AG04449 (cell line): ENCODE results near the gene PLCB1.

Experiments
- CTCF ChIA-PET: fragments of 350-600 bp; formaldehyde crosslinking; extraction: SDS; loops from one replicate; lab custom pipeline; 2021; ENCODE audit warnings: antibody characterized with exemption; lab: Yijun Ruan, JAX
- POLR2A ChIA-PET: fragments of 400-600, 350-600 bp; formaldehyde crosslinking; extraction: SDS; loops from one replicate; lab custom pipeline; 2020; ENCODE audit warnings: antibody characterized with exemption, inconsistent platforms; lab: Yijun Ruan, JAX
- DNase-seq: peaks from one replicate; pipeline ENCODE4 v3.0.0-alpha.2; 2010; ENCODE audit warnings: low read depth, low spot score
- H3K4me3 ChIP-seq: 2 replicates; pipeline ENCODE4 v1.5.1; 2011; ENCODE audit warnings: low read depth, mild to moderate bottlenecking, control low read depth, low read length
- CTCF ChIP-seq: IDR thresholded peaks from one replicate; pipeline ENCODE4 v1.5.1; 2011; ENCODE audit warnings: mild to moderate bottlenecking, moderate library complexity, low read length, control low read depth, inconsistent platforms; ENCODE audit not compliant: insufficient read depth; ENCODE audit errors: missing control alignments

Gene PLCB1

GRCh38 chr20:8187740-8188139 lies 55.7 kb downstream of the PLCB1 start:
- TF ChIP-seq CTCF, result no peak
- ChIA-PET CTCF (no interaction called here), POLR2A (no interaction called here)
- H3K4me3 ChIP-seq, result no peak overlapping the region
- DNase-seq, result no peak

- TF ChIP-seq CTCF, result no peak
Measured at GRCh38 chr20:8190043-8190880, 58.2 kb downstream of the PLCB1 start.

GRCh38 chr20:8194721-8195120 lies 62.7 kb downstream of the PLCB1 start:
- TF ChIP-seq CTCF, result no peak
- peak; percentile 34 for DNase-seq
- ChIA-PET CTCF (no interaction called here), POLR2A (no interaction called here)
- no peak overlapping the region for H3K4me3 ChIP-seq

More at GRCh38 chr20:8190043-8190880, 58.2 kb downstream of the PLCB1 start:
- ChIA-PET CTCF (no interaction called here), POLR2A (no interaction called here)
- H3K4me3 ChIP-seq, result no peak overlapping the region
- no peak for DNase-seq

GRCh38 chr20:8196096-8196495 lies 64.0 kb downstream of the PLCB1 start:
- CTCF ChIA-PET, result interaction anchor here (0.7 kb wide), 1 partner anchor 11 kb away, joined by 3 read pairs; no protein-coding TSS in a partner anchor
- no peak for TF ChIP-seq CTCF
- POLR2A ChIA-PET, result no interaction called here
- no peak for DNase-seq
- no peak overlapping the region for H3K4me3 ChIP-seq

GRCh38 chr20:8200220-8200619 lies 68.2 kb downstream of the PLCB1 start:
- TF ChIP-seq CTCF, result no peak
- H3K4me3 ChIP-seq, result no peak overlapping the region
- ChIA-PET POLR2A (no interaction called here), CTCF (no interaction called here)
- no peak for DNase-seq

DNA sequence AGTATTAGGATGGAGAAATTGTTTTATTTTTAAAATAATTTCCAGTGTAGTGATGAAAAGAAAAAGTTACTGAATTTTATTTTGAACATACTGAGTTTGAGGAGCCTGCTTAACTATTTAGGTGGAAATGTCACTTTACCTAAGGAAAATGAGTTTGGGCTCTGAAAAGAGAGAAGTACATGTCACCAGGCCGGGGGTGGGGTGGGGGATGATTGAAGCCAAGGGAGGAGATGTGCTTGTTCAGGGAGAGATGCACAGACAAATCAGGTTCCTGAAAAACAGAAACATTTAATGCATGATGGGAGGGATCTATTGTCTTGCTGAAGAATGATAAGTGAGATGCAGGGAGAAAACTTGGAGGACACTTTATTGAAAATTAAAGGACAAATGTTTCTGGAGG lies 71.3 kb downstream of the PLCB1 start:
- CTCF ChIA-PET, result no interaction called here
- POLR2A ChIA-PET, result no interaction called here
- TF ChIP-seq CTCF, result no peak
- H3K4me3 ChIP-seq, result no peak overlapping the region
- no peak for DNase-seq
